CD4-positive, alpha-beta T cell treated with Interleukin-21 for 1 hour (primary cell): ENCODE data around the gene ERC1.

ENCODE experiments used
- DNase-seq: peaks from one replicate; pipeline ENCODE4 v3.0.0-alpha.2; 2020

The ERC1 gene

GRCh38 chr12:1463073-1463905 is 472.3 kb downstream of the ERC1 start:
- DNase-seq = no peak

DNA sequence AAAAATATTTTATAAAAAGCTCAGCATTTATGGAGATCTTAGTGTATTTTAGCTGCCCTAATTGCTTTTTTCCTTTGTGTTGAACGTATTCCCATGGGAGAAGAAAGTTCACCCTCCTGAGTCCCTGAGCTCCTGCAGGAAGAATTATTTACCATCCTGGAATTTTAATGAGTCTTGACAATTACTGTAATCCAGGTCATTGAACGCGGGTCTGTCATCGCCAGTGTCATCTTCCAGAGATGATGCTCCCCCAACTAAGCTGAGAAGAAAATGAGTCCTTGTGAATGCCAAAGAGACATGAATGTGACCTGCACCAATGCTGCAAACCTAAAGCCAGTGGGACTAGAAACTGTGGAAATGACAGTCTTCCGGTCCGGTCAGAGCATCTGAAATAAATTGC is 473.9 kb downstream of the ERC1 start:
- no peak for DNase-seq

- no peak for DNase-seq
These were observed 475.0 kb downstream of the ERC1 start for GRCh38 chr12:1465990-1466389.

DNA sequence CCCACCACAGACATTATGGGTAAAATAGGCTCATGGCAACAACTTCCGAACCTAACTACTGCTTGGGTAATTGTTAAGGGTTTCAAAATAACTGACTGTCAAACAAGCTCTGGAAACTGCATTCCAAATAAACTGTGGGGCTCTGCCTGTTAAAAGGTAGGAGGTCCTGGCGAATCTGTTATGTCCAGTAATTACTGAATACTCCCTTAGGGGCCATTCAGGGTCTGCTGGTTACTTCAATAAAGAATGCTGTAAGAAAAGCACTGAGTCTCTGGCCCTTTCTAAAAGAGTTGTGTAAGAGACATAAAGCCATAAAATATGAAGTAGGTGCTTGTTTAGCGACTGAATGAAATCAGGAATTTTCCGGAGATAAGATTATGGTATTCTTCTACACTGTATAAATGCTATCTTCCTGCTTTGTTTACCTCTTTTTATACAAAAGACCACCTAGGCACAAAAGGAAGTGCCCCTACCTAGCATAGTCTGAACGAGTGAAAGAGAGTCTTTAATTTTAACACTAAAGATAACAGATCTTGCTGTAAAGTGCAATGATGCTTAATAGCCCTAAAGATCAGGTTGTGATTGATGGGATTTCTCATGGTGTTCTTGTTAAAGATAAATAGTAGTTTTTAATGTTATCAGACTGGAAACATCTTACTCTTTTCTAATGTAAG is 475.6 kb downstream of the ERC1 start:
- no peak for DNase-seq

GRCh38 chr12:1467710-1468109 is 476.7 kb downstream of the ERC1 start:
- no peak for DNase-seq

DNA sequence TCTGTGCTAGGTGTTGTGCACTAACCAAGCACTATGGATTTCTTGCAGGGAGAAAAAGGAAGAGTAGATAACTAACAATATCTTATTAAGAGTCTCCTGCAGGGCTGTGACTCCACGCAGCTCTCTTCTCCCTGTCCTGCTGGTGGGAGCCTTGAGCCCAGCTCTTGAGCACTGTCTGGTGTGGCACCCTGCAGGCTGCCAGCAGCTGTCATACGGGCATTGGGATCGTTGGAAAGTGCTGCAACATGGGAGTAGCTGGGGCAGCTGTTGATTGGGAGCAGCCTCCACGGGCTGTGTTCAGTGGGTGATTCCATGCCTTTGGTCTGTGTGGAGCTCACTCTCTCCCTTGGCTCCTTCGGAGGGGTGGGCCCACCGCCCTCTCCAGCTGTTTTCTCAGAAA is 478.0 kb downstream of the ERC1 start:
- DNase-seq = no peak

DNA sequence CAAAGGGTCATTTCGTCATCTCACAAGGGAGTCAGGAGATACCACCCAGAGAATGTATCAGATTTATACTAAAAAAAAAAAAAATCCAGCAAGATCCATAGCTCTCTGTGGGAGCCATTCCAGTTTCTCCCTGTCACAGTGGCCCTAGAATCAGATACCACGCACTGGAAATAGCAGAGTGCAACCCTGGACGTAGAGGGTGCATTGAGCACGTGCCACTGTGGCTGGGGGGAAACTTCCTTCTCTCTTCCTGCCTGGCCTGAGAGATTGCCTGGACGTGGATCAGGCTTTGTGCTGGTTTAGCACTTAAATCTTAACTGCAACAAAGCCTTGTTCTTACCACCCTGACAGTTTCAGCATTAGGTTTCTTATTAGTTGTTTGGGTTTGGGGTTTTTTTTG is 479.0 kb downstream of the ERC1 start:
- DNase-seq = no peak

- no peak for DNase-seq
These were observed 480.2 kb downstream of the ERC1 start for GRCh38 chr12:1471224-1471623.

- DNase-seq = peak; percentile 31
These were observed 482.4 kb downstream of the ERC1 start for GRCh38 chr12:1473418-1473817.

GRCh38 chr12:1474041-1474573 is 483.1 kb downstream of the ERC1 start:
- no peak for DNase-seq

DNA sequence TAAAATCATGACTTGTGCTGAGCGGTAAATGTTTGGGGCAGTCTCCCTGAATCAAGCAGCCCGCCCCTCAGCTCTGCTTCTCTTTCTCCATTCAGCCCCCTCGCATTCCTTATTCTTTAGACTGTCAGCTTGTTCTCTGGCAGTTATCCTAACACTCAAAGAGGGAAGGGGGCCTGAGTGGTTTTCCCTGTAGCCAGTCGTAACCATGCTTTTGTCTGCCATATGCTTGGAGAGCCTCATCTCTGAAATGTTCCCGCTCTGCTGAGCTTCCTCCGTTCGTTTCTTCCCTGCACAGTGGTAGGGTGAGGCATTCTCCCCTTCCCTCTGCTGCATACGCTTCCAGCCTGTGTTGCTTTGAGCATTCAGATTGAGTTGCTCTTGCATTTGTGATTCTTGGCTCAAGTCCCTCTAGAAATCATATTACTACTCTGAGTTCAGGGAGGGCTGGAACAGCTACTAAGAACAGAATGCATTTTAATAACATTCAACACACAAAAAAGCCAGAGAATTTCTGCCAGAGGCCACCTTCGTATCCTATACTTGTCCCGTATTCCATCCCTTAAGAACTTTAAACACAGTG is 483.6 kb downstream of the ERC1 start:
- no peak for DNase-seq

GRCh38 chr12:1479645-1480044 is 488.6 kb downstream of the ERC1 start:
- DNase-seq = no peak

DNA sequence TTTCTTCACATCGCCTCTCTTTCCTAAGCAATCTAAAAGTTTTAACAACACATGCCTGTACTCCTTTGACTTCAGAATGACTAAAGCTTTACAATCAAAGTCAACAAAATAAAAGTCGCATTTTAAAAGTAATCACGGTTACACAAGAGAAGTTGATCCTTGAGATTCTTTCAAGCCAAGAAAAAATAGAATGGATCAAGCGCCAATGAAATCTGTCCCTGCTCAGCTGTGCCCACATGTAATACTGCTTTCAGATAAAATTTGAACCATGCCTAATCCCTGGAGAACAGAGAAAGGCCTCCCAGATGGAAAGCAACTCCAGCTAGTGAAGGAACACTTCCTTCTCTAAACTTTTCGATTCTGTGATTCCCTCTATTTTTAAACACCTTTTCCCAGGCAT is 490.3 kb downstream of the ERC1 start:
- DNase-seq = no peak

DNA sequence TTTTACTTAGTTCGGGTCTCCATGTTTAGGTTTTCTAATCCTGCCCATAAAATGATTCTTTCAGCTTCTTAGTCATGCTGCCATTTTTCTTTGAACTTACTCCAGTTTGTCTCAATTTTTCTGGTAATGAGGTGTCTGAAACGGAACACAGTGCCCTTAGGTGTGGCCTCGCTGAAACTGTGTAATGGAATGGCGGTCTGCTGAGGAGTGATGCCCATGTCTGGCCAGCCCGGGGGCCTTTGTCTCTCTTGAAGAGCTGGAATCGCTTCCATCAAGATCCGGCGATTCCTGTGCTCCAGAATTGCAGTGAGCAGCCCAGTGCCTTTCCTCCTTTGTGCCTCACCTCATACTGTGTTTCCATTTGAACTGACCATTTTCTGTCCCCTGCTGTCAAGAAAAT is 490.9 kb downstream of the ERC1 start:
- no peak for DNase-seq

GRCh38 chr12:1488908-1489381 is 497.9 kb downstream of the ERC1 start:
- DNase-seq = peak; percentile 7

DNA sequence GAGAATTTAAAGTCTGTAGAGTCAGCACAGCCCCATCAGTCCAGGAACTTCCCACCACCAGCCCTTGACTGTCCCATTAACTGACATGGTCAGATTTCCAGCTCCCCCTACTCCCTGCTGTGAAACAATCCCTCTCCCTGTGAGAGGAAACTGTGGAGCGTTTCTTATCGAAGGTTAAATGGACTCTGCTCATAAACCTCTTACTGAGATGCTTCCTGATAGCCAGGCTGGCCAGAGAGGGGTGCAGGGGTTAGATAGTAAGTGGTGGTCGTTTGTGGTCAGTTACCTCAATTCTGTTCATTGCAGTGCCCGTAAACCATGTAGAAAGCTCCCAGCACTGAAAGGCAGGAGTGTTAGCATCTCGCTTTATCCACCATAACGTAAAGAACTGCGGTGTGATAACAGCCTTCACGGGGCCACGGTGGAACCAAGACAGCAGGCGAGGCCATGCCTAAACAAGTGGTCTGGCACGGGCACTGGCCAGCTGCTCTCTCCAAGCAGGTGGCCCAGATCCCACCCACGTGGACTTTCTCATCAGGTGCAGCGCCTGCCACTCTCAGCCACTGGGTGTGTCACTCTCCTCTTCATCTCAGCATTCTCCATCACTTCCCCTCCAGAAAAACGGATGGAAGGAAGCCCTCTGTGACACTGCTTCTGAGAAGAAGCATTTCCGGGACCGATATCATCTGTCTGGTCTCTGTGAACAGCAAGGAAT is 501.1 kb downstream of the ERC1 start:
- no peak for DNase-seq

DNA sequence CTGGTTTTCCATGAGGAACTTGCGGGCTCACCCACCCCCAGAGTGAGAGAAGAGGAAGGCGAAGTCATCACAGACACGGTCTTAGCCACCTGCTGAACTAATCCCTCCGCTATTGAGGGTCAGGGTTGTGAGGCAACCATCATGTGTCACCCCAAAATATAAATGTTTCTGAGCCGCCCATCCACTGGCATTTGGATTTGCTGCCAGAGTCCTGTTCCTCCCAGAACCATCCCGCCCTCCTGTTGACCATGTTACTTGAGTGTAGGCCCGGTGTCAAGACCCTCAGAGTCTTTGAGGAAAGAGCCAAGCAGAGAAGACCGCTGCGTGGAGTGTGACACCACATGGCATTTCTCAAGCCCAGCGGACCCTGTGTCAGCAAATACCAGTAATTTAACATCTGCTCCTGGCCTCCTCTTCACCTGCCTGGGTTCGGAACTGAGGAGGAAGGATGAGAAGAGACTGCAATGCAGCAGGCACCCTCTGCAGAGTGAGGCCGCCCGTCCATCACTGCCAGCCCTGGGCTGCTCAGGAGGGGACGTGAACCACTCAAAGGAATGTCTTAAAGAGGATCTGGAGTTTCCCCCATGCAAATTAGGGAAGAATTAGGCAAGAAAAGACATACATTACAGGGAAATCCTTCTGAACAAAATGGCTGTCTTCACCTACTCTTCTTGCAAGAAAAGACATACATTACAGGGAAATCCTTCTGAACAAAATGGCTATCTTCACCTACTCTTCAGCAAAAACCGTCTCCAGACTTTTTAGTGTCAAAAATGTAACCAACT is 502.9 kb downstream of the ERC1 start:
- DNase-seq = no peak

DNA sequence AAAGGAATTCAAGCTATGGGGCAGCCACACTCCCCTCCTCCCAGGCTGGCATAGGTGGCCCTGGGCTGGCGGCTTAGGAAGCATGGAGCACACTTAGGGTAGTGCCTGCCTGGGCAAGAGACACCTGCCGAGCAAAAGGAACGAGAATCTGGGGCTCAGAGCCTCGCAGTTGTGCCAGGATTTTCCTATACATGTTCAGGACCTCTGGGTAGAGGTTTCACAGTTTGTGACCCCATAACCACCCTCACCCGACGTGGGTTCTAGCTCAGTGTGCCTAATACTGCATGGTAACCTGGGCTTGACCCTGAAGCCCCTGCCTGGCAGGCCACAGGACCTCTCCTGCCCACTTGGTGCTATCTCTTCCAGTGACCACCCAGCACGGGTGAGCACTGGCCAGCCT is 503.8 kb downstream of the ERC1 start:
- no peak for DNase-seq

DNA sequence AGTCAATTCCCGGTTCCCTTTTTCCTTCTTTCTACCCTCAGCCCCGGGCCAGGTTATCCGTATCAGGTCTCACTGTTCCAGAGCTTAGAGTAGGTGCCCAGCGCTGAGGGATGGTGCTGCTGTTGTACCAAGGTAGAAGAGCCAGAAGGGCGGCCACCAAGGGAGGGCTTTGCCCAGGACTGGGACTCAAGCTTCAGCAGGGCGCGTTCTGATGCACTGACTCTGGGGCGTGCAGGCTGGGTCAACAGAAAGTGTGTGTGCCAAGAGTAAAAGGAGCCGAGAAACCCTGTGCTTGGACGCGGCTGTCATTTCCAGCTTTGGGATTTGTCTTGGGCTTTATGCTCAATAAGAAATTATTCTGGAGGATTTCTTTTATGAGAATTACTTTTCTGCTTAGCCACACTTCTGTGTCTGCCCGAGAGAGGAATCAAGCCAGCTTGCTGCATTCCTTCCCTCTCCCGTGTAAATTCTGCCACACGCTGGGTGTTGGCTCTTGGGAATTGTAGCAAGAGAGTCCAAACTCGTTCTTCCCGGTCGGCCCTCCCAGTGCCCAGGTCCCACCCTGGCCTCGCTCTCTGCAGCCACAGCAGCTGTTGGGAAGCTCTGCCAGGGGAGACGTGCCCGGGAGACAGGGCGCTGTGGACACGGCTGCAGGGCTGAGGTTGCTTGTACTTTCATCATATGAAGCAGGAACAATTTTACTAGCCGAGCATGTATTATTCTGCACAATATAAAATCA is 505.3 kb downstream of the ERC1 start:
- no peak for DNase-seq

GRCh38 chr12:1497161-1497560 is 506.1 kb downstream of the ERC1 start:
- DNase-seq = no peak

DNA sequence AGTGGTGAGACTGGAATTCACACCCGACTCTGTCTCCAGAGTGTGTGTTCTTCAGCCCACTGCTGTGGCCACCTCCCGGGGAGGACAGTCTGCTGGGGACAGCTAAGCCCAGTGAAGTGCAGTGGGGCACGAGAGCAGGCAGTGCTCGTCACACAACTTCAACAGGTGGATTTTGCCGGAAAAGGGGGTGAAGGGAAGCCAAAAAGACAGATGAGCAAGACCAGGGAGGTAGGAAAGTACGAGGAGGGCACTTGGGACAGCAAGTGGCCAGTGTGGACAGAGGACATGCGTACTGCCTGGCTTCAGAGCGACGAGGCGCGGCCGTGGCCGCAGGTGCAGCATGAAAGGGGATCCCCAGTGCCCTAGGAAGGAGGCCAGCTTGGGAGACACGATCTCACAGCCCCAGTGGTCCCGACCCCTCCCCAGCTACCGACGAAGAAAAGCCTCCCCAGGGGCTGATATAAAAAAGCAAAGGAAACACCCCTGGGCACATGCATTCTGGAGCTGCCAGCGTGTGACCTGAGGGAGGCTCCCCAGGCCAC is 507.2 kb downstream of the ERC1 start:
- DNase-seq = no peak
